SKM-1 treated with dmso at 0.1 percent for 144 hours (cell line): ENCODE data around the gene CCDC97.
"Not testable (repeated sequence)": the region's sequence is repeated elsewhere in the genome, so short reads cannot be mapped to it uniquely, and the experiment has no call there.

Source experiments
- DNase-seq: peaks from one replicate; lab custom pipeline; 2025; ENCODE audit not compliant: unreplicated experiment; lab: John Stamatoyannopoulos, UW

The CCDC97 gene

DNA sequence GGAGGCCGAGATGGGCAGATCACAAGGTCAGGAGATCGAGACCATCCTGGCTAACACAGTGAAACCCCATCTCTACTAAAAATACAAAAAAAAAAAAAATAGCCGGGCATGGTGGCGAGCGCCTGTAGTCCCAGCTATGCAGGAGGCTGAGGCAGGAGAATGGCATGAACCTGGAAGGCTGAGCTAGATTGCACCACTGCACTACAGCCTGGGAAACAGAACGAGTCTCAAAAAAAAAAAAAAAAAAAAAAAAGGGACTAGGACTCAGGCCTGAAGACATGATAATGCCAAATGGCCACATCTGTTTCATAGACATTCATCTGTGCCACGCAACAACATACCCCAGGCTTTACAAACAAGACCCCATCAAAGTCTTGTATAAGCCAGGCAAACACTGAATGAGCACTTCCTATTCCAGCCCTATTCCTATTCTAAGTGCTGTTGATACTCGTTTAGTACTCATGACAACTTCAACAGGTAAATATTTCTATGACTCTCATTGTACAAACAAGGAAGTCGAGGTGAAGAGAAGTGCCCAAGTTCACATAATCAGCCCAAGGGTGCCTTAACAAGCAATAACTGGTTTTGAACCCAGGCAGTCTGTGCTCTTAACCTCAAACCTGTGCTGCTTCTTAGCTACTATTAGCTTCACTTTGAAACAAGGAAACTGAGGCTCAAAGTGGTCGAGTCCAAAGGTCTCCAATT is 52.3 kb downstream of the CCDC97 start:
- no peak for DNase-seq

DNA sequence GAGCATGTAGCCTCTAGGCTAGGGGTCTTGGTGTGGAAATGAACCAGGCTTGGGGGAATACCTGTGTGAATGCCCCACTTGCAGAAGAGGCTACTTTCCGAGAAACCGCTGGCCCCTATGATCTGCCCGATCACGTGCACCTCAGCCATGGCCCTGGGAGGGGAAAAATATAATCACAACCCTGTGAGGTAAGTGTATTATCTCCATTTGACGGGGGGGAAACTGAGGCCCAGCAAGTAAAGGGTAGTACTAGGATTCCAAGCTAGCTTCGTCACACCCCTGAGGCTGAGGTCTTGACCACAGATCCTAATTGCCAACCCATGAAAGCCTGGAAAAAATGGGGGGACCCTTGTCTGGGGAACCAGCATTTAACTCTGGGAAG is 53.4 kb downstream of the CCDC97 start:
- DNase-seq: no peak

DNA sequence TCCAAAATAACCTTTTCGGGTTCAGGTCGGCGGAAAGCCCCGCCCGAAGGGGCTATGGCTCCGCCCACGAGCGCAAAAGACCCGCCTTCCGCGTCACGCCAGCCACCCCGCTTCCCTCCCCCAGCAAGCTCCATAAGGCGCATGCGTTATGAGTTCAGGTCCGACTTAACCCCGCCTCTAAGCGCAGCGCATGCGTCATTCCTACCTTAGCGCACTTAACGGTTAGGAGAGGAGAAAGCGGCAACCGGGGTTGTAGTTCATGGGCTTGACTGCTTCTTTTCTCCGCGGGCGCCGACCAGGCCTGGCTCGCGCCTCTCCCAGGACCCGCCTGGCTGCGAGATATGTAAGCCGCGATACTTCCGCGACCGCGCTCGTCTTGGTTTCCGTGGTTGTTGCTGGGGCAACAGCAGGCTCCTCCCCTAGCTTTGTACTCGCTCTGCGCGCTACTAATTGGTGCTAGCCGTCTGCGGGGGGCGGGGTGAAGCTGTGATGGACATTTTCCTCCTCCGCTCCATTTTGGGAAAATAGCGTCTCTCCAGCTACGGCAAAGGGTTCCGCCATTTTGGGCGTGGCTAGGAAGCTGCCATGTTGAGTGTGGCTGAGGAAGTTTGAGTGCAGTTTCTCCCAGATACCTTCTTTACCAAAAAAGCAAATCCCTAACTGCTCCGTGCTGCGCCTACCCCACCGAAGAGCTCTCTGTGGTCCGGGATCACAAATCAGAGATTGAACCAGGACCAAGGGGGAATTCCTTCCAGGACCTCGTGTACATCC is 54.0 kb downstream of the CCDC97 start, which contains the start of gene B9D2:
Gene B9D2 (minus strand): TSS at position 397 of the 771 bp plus-strand sequence. CDS start 630 bp downstream, outside the sequence.
- peak; percentile 96 for DNase-seq

DNA sequence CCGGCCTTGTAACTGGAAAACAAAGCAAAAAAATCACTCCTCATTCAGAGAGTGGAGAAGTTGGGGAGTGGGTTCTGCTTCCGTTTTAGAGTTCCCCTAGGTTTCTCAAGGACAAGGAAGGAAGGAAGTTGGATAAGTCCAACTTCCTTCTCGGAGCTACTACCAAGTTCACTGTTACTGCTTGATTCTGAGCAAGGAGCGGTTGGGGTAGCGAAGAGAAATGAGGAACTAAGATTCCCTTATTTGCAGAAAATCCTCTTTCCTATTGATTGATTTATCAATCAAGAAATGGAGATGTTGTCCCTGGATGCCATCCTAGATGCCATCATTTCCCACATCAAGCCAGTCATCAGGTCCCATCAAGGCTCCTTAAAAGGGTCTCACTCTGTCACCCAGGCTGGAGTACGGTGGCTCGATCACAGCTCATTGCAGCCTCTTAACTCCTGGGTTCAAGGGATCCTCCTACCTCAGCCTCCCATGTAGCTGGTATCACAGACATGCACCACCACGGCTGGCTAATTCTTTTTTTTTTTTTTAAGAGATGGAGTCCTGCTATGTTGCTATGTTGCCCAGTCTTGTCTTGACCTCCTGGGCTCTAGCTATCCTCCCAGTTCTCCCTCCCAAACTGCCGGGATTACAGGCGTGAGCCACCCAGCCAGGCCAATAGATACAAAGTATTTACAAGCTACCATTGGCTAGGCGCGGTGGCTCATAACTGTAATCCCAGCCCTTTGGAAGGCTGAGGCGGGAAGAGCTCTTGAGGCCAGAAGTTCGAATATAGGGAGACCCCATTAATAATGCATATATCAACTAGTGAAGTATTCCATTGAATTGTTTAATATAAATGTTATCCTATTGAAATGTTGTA is 54.8 kb downstream of the CCDC97 start:
- DNase-seq: peak; percentile 83

DNA sequence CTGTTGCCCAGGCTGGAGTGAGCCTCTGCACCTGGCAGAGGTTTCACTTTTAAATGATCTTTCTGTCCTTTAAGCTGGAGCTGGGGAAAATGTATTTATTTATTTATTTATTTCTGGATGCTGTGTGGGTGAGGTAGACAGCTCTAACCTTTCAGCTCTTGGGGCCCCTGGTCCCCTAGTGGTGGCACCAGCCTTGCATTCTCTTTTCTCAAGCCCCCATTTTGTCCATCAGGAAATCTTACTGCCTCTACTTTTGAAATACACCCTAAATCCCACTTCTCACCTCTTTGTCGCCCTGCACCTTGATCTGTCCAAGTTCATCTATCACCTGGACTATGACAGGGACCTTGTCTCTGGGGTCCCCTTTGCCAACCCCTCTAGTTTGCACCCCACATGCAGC is 56.1 kb downstream of the CCDC97 start:
- no peak for DNase-seq

DNA sequence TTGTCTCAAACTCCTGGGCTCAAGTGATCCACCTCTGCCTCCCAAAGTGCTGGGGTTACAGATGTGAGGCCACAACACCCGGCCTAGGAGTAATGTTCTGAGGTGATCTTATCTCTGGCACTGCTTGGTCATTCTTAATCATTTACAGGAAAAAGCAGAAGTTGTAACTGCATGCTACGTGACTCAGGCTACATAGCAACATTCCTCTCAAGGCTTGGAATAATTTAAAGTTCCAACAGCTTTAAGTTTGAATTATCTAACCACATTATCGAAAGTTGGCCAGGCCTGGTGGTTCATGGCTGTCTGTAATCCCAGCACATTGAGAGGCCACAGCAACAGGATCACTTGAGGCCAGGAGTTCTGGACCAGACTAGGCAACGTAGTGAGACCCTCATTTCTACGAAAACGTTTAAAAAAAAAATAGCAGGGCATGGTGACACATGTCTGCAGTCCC is 57.9 kb downstream of the CCDC97 start:
- peak; percentile 68 for DNase-seq

DNA sequence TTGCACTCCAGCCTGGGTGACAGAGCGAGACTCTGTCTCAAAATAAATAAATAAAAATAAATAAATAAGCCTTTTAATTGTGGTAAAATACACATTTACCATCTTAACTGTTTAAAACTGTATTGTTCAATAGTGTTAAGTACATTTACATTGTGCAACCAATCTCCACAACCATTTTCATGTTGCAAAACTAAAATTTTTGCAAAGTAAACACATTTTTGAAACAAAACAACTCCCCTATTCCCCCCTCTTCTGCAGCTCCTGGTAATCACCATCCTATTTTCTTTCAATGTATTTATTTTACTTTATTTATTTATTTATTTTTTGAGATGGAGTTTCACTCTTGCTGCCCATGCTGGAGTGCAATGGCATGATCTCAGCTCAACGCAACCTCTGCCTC is 59.8 kb downstream of the CCDC97 start:
- DNase-seq: no peak

DNA sequence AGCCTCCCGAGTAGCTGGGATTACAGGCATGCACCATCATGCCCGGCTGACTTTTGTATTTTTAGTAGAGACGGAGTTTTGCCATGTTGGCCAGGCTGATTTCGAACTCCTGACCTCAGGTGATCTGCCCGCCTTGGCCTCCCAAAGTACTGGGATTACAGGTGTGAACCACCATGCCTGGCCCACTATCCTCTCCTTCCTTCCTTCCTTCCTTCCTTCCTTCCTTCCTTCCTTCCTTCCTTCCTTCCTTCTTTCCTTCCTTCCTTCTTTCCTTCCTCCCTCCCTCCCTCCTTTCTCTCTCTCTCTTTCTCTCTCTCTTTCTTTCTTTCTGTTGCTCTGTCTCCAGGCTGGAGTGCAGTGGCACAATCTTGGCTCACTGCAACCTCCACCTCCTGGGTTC is 61.1 kb downstream of the CCDC97 start:
- DNase-seq: not testable (repeated sequence)

DNA sequence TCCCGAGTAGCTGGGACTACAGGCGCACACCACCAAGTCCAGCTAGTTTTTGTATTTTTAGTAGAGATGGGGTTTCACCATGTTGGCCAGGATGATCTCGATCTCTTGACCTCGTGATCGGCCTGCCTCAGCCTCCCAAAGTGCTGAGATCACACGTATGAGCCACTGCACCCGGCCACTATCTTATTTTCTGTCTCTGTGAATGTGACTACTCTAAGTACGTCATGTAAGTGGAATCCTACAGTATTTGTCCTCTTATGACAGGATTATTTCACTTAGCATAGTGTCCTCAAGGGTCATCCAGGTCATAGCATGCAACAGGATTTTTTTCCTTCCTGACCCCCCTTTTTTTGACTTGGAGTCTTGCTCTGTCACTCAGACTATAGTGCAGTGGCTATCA is 61.6 kb downstream of the CCDC97 start:
- no peak for DNase-seq

DNA sequence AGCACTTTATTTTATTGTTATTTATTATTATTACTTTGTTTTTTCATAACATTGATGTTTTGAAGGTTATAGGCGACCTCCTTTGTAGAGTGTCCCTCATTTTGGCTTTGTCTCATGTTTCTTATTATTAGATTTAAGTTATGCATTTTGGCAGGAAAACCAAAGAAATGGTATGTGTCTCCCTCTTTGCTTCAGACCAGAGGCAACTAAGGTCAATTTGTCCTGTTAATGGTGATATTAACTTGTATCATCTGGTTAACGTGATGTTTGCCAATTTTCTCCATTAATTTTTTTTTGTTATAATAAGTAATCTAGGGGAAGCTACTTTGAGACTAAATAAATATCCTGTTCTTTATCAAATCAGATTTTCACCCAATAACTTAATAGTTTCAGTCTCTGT is 62.5 kb downstream of the CCDC97 start:
- DNase-seq: no peak

DNA sequence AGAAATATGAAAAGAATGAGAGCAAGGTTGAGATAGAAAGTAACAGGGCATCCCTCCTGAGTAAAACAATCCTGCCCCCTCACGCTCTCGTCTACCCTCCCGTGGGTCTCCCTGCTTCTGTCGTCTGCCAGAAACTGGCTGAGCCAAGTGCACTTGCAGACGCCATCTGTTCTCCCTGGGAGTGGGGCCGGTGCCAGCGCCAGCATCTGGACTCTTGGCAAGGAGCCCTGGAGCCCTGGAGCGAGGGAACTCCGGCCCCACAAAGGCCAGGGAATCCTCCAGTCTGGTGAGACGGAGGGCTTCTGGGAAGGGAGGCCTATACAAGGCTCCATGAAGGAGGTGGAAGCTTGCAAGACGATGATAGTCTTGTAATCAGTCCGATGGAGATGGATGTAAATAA is 64.0 kb downstream of the CCDC97 start:
- no peak for DNase-seq
